Measurements from ENCODE around the gene DNAJC5. TPM values are rescaled to one million over a fixed set of nuclear protein-coding genes. Genes with fewer than 3 reads are reported as not detected.

The DNAJC5 gene
- total and polyA plus RNA-seq, 2 donors (not counting 3 experiments of a cell fraction or from before 2014, with no cell fraction given) = 44.7 to 60.3 TPM

GRCh38 chr20:63976980-63977738 is 82.2 kb downstream of the DNAJC5 start:
- DNase-seq (ENCODE audit: low read depth, low spot score) (no peak), FAIRE-seq (no peak)
- H3K4me3 ChIP-seq (replicated peaks in 1 of 3; ENCODE audit: insufficient read depth in 1 of 3, low read depth in 1 of 3, low read length in 3 of 3) = no peak overlapping the region
- ChIA-PET CTCF (interaction anchor here (1.6 kb wide), 1 partner anchor 439 kb away, joined by 9 read pairs; the partner anchor contains the start of gene PTK6), POLR2A (no interaction called here)
- no peak overlapping the region for H3K9ac ChIP-seq (replicated peaks; ENCODE audit: extremely low read depth, insufficient read depth, low read length)
- no peaks in the 10 kb centered on the region for H3K27me3 ChIP-seq (ENCODE audit: control insufficient read depth in 2 of 2, insufficient read depth in 2 of 2, low read length in 2 of 2)
- no TSS peak for BruUV-seq (replicated peaks)
- no peak overlapping the region for H3K27ac ChIP-seq (ENCODE audit: insufficient read depth, low read depth, low read length)
- intact Hi-C loops (cut with micrococcal nuclease) = no loop called here
- peaks cover 6% of the 10 kb centered on the region for H3K79me2 ChIP-seq (ENCODE audit: control insufficient read depth, insufficient read depth, low read length)
- H4K20me1 ChIP-seq (replicated peaks; ENCODE audit: control insufficient read depth, extremely low read depth, insufficient read depth, low read length) = no peaks in the 10 kb centered on the region
- no peak overlapping the region for H3K4me2 ChIP-seq (ENCODE audit: insufficient read depth, low read length)
- H2AFZ ChIP-seq (ENCODE audit: low read depth, low read length) = no peak overlapping the region
- H3K4me1 ChIP-seq (ENCODE audit: control insufficient read depth, extremely low read depth, insufficient read depth, low read length) = peaks cover 30% of the 10 kb centered on the region
- no peak for TF ChIP-seq EZH2 (IDR thresholded peaks at IDR 0.05; ENCODE audit: borderline replicate concordance, low read depth, low read length, severe bottlenecking)
- no peak for TF ChIP-seq GATA2 (IDR thresholded peaks at IDR 0.05; ENCODE audit: insufficient read depth, insufficient read length, low read depth, low read length)
- TF ChIP-seq JUN (IDR thresholded peaks at IDR 0.05; ENCODE audit: borderline replicate concordance, insufficient read depth, insufficient read length, low read depth) = no peak
- no peak for TF ChIP-seq POLR2A (IDR thresholded peaks at IDR 0.05; ENCODE audit: low read depth, low read length)
- no peak for TF ChIP-seq POLR2AphosphoS5 (IDR thresholded peaks at IDR 0.05; ENCODE audit: insufficient read depth, low read depth, low read length)
- no peak for TF ChIP-seq FOS (IDR thresholded peaks at IDR 0.05; ENCODE audit: borderline replicate concordance, insufficient read depth, low read length)
- no peak for TF ChIP-seq CTCF (IDR thresholded peaks at IDR 0.05; ENCODE audit: extremely low read depth in 1 of 2, insufficient read depth in 1 of 2, low read depth in 1 of 2, low read length in 2 of 2)
- TF ChIP-seq MAX (IDR thresholded peaks at IDR 0.05; ENCODE audit: insufficient read depth, insufficient read length) = no peak
- TF ChIP-seq MYC (IDR thresholded peaks at IDR 0.05; ENCODE audit: low read depth, low read length) = no peak
- no peaks in the 10 kb centered on the region for H3K9me1 ChIP-seq (replicated peaks; ENCODE audit: control insufficient read depth, extremely low read depth, insufficient read depth, low read length)
- dilution Hi-C loops (cut with MboI; ENCODE audit: extremely low pct_ligation_motif_present, low sequenced_read_pairs) = no loop called here
- no peaks in the 10 kb centered on the region for H3K9me3 ChIP-seq (replicated peaks; ENCODE audit: control insufficient read depth, insufficient read depth, low read length)
- H3K36me3 ChIP-seq (ENCODE audit: control insufficient read depth in 2 of 2, extremely low read depth in 1 of 2, insufficient read depth in 2 of 2, low read length in 2 of 2) = no peaks in the 10 kb centered on the region
